UCSD-AML1 (cell line): Measurements from ENCODE around the gene NRIP1.

ENCODE experiments used
- DNase-seq: peaks from one replicate; lab custom pipeline; 2025; ENCODE audit not compliant: unreplicated experiment; lab: John Stamatoyannopoulos, UW

The NRIP1 gene

DNA sequence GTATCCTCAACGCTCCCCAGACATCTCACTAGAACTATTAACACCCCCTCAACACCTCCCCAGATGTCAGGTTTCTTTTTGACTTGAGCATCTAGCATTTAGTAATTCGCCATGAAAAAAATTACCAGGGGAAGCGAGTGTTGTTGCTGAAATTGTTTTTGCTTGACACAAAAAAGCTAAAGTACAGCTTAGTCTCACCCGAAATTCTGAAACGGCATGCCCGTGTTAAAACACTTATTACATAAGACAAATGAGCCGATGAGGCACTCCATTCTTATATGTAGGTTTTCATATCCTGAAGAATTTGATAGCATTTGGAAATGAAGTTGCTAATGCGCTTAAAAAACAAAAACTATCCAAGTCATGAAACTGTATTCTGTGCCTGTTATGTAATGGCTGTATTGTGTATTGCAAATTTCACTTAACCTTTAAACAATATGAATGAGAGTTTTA, 1.3 kb upstream of the NRIP1 start:
- DNase-seq, result no peak

DNA sequence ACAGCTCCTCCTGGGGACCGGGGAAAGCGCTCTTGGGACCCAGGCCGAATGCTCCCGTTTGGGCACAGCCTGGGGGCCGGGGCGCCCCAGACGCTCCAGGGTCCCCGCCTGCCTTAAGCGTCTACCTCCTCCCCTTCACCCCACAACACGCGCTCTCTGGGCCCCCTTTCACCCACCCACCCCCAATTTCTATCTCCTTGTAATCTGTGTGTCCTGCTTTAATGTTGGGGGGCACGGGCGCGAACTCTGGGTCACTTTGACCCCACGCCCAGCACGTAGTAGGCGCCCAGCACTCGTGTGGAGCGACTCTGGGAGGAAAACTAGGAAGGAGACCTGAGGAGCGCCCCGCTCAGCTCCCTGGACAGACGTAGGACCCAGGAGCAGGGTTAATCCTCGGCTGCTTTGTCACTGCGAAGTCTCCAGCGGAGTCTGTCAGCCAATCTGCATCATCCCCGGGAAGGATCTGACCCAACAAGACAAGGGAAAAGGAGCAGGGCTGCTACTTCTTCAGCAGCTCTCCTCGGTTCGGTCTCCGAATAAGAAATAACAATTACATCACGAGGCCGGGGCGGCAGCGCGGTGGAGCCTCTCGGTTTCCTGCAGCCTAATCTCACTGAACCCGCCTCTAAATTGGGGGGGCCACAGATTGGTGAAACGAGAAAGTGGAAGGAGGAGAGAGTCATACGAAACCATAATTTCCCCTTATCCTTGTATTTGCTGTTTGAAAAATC, 757 bp upstream of the NRIP1 start:
- peak; percentile 87 for DNase-seq

DNA sequence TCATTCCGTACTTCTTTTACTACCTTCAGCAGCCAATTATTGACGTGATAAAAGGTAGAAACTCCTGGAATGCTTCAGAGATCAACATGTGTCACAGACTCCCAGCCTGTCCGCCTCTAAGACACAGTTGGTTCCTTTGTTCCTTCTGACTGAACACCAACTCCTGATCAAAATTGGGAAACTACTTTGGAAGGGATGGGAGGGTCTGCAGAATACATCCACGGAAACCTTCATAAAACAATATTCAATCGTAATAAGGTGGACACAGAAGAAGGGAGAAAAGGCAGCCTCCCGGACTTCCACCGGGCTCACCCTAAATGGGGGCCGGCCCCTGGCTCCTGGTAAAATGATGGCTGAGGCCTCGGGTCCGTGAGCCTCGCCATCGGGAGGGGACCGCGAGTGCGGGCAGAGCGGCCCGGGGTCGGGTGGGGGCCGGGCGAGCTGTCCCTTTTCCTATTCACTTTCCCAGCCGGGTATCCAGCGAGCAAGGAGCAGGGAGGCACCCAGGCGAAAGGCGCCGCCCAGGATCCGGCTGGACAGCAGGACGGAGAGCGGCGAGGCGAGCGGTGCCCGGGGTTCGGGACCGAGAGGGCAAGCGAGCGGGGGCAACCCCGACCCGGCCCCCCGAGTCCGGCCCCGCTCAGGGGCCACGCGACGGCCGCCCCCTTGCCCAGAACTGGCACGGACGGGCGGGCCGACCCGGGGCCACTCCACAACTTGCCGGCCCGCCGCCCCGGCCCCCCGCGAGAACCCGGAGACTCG, 805 bp downstream of the NRIP1 start:
- peak; percentile 46 for DNase-seq

DNA sequence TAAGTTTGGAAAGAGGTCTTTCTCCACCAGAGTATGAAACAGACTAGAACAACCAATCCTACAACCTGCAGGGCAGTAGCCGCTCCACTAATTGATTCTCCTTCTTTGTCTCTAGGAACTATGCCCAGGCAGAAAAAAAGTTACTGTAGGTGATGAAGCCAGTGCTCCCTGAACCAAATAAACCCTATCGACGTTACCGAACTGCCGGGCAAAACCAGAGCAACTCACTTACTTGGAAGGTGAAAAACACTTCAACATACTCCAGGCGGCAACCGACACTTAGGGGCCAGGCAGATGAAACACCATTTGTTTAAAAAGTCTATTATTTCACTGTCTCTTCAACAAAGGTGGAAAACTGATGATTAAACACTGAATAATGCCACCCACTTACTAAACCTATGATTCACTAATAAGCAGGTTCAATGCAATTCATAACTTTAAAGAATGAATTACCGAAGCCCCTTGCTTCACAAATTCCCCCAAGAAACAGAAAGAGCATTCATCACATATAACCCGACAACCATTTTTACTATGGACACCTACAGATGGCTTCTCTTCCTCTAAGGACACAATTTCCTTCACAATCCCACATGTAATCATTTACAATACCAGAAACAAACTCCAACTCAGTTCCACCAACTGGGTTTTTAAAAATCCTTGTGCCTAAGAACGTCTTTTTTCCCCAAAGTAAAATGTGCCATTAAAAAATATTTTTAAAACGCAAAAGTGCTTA, 1.6 kb downstream of the NRIP1 start:
- DNase-seq, result peak; percentile 16

DNA sequence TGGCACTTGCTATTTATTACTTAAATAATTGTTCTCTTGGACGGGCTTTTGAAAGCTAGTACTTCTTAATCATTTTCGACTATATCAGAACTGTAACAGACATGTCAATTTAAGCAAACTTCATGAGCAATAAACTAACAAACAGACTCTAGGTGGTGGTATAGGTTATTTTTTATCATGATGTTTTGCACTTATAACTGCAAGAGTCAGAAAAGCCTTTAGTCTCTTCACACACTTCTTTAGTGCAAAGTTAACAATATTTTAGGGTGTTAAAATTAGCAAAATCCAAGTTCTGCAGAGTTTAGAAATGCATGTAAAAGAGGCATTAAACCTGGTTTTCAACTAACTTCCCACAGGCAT, 2.2 kb downstream of the NRIP1 start:
- no peak for DNase-seq

DNA sequence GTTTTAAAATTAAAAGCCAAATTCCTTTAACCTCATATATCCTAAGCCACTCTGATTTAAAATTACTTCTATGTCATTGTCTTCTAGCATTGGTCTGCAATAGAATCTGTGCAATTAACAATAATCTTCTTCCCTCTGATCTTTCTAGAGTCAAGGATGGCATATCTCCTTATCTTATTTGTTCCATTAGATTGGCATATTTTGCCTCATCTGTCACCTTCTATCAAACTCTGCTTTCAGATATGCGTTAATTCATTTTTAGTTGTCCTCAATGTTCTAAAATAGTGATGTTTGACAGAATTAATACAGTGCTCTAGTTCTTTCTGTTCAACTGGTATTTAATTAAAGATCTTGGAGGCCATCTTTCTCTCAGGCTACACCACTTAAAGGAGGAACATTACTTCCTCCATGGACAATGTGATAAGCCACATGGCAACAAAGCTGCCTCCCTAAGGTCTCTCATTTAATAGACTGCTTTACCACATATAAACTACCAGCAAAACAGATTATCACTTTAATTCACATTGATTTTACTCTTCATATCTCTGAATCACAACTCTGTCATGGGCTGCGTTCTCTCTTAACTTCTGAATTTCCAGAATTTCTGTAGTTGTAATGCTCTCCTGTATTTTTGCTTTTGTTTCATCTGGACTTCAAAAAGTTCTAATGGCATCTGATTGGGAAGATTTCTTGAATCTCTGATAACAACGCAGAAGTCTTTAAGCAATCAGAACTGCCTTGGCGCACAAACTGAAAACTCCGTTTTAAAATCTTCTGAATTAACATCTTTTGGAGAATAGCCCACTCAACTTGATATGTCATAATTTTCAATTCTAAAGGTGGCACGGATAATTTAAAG, 2.8 kb downstream of the NRIP1 start:
- no peak for DNase-seq

DNA sequence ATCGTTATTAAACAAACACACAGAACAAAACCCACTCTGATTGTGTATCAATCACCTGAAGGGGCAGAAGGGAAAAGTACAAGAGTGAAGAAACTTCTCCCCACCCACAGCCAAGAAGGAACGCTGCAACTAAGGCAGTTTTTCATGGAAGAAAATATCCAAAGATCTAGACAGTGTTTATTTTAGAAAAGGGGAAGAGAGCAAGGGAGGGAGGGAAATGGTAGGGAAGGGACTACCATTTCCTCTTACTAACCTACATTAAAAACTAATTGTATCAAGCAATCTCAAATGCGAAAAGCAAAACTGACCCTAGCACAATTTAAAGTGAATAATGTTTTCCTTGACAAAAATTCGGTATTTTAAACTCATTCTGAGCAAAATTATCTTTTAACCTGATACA, 3.5 kb downstream of the NRIP1 start:
- DNase-seq, result peak; percentile 7

DNA sequence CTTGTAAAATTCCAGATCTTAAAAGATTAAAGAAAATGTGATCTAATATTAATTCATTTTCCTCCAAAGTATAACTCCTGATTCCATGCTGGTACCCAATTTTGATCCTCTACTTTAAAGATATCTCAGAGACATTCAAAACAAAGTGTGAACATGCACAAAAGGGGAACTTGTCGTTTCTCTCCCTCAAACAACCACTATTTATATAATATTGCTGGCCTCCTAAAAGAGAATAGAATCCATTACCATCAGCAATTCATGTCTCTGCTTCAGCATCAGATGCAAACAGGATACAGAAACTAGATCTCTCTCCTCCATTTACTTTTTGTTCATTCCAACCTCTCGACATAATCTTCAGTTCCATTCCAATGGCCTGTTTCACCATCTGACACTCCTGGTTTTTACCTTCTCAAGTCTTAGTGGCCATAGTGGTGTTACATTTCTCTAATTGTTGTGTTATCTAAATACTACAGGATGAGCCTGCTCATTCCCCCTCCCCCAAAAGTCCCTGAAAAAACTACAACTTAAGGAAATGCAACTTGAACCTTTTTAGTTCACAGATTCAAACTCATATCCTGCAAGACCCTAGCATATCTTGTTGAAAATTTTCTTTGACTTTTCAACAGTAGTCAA, 4.1 kb downstream of the NRIP1 start:
- DNase-seq, result no peak

DNA sequence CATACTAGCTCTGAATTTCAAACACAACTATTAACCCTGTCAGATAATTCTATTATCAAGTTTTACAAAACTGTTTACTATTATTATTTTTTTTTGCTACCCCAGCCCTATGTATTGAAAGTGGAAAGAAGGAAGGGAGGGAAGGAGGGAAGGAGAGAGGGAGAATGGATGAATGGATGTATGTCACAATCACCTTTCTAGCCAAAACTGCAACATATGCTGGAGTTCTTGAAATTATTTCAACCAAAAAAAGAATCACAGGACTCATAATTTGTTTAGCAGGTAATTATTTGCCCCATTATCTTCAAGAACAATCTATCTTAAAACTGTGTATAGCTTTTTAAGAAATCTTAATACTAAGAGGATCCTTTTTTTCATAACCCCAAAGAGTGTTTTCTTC, 5.4 kb downstream of the NRIP1 start:
- DNase-seq, result no peak

DNA sequence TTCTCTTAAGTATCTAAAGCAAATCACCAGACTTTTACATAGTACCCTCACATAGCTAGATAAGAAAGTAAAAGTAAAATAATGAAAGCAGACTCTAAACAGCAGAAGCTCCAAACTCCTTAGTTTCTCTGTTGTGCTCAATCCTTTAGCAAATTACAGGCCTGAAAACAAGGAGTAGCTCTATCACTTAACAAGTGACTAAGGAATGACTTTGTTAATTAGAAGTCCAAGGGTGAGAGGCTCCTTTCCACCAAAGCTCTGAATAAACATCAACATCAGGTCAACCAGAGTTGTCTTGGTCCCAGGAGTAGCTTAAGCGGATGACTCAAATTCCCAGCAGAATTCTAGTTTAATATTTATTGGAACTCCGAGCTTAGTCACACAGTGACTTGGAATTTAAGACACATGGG, 5.9 kb downstream of the NRIP1 start:
- DNase-seq, result no peak

DNA sequence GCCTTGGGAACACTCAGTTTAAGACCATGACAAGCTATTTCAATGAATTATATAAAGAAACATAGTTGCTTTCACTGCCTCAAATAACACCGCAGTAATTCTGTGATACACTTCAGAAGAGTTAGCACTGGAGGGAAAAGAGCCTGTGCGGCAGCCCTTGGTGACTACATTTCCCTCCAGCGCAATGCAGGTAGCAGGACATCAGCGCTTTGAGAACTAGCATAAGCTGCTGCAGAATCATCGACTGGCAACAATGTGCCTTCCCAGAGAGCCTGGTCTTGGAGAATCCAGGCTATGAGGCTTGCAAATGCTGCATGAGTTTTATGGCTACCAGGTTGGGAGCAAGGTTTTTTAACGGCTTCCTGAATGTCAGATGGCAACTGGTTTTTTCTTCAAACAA, 7.5 kb downstream of the NRIP1 start:
- peak; percentile 18 for DNase-seq

DNA sequence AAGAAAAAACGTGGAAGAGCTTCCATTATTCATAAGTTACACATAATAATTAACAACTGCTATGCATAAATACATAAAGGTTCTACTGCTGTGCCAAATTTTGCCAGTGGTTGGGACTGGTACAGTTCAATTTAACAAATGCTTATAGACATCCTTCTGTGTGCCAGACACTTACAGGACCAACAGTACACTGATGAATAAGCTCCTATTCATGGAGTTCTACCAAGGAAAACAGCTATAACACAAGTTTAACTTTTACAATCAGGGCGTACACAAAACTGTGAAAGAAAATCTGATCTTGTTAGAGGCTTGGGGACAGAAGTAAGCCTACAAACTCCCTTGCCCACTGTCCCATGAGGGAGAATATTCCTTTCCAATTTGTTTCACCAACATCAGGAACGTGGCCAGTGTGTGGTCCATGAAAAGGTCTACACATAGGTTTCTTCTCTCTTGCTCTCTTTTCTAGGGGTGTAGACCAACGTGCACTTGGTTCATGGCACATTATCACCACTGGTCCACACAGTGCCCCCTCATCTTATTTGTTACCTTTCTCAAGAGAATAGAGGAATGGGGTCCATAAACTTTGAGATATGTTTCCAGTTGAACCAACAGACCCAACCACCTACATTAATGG, 10.1 kb downstream of the NRIP1 start:
- no peak for DNase-seq

DNA sequence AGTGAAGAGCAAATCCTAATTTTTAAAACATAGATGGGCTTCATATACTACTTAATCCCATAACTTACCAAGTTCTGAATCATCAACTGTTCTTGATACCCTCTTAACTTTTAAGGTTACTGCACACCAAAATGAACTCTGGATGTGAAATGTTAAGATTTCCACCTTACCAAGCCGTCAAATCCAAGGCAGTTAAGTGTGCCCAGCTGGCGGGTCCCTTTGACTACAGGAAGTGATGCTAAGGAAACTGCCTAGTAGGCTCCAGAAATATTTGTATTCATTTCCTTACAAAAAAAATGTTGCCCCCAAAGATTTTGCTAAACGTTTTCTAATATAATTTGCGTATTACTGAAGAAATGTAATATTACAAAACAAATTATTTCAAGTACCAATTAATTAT, 10.7 kb downstream of the NRIP1 start:
- peak; percentile 12 for DNase-seq

DNA sequence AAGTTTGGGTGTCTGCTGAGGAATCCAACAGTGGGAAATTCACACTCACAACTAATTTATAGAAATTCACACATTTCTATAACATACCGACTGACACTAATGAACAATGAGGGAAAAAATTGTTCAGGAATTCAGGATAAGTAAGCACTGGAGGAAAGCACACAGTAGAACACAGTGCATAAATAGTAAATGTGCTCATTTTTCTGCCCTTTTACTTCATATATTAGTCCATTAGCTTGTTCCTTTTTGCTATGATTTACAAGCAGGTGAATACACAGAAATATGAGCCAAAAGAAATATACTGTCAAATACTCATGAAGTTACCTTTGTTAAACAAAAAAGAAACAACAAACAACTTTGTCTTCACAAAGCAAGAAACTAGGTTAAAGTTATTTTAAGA, 11.3 kb downstream of the NRIP1 start:
- DNase-seq, result no peak

DNA sequence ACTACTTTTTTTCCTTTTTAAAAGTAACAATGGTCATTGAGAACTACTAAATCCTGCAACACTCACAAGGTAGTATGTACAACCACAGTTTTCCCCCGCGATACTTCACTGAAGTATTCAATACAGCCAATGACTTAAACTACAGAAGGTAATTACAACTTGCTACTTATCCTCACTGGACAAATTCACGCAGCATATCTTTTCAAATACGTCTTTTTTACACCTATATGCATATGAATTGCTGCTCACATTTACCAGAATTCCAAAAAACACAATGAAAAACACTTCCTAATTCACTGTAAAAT, 12.4 kb downstream of the NRIP1 start:
- DNase-seq, result no peak

DNA sequence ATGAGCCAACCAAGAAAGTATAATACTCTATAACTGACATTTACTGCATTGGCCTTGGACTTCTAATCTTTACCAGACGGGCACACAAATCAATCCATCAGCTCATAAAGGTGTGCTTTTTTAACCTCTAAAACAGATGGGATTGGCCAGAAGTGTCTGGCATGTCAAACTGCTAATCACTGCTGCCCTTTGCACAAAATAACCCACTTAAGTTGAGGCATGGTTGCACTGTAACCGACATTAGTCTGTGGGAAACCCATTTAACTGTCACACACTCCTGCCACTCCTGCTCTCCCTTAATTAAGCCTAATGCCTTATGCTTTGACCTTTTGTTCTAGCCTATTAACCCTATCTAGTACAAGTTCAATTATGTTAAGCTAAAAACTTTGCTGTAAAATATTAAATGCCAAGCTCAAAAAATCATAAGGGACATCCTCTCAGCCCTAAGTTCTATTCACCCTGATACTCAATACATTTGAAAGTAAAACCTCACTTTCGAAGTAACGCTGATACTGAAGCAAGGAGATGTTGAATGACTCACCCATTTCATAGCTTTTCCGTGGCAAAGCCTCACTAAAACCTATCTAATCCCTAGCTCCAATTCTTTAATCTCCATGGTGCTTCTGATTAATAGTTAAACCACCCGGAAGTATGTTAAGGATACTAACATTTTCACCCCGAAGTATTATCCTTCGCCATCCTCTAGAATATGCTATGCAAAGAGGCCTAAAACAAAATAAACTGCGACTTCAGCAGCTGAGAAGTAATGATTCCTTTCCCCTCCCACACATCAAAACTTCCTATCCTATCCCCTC, 12.9 kb downstream of the NRIP1 start:
- no peak for DNase-seq

DNA sequence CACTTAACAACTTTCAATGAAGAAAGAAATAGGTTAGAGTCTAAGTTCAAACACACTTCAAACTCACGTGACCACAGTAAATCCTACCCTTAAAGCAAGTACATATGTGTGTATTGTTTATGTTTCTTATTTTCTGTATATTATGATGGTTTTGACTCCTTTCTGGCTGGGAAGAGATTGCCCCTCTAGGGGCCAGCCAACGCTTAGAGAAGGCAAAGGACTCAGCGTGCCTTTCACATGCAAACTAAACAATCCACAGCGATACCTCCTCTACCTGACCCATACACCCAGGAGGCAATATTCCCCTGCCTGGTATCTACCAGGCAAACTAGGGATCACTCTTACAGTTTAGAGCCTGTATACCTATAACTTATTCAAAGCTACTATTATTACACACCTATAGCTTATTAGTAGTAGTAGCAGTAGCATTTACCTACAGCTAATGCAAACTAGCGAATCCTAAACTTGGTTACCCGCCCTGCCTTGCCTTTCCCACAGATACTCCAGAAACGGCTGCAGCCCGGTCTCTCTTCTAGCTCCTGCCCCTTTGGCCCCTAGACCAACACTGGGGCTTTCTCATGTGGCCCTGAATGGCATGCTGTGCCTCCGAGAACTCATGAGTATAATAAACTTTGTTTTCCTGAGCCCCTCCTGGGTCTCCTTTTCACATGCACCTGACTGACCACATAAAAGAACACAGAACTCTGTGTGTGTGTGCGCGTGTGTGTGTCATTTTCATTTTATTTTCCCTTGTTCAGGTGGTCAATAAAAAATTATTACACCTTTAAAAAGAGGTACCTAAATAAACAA, 14.0 kb downstream of the NRIP1 start:
- no peak for DNase-seq

DNA sequence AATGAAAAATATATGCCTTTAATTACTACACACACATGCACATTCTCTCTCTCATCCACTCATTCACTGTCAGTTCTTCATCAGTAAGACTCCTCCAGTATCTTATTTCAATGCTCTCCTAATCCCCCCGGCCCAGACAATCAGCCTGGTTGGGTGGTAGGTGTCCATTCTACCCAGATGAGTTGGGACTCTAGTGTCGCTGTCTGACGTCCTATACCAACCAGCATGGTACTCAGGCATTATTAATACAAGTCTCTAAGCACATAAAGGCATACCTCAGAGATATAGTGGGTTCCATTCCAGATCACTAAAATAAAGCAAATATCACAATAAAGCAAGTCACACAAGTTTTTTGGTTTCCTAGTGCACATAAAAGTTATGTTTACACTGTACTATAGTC, 19.8 kb downstream of the NRIP1 start:
- DNase-seq, result no peak

DNA sequence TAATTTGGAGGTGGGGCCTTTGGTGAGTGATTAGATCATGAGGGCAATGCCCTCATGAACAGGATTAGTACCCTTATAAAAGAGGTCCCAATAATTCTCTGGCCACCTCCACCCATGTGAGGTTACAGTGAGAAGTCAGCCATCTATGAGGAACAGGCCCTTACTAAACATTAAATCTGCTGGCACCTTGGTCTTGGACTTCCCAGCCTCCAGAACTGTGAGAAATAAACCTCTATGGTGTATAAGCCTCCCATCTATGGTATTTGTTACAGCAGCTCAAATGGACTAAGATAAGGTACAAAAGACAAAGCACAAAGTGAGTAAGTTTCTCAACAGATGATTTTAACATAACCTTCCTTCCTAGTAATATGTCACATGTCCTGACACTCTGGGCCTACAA, 22.3 kb downstream of the NRIP1 start:
- DNase-seq, result no peak
